ENCODE measurements around the gene ALAS1.
"Not testable (repeated sequence)": the region's sequence is repeated elsewhere in the genome, so short reads cannot be mapped to it uniquely, and the experiment has no call there.

ALAS1 gene

GRCh38 chr3:52177701-52178042 is 20.3 kb upstream of the ALAS1 start:
- no peak for DNase-seq

GRCh38 chr3:52178126-52178525 is 19.8 kb upstream of the ALAS1 start:
- DNase-seq = not testable (repeated sequence)

- no peak for DNase-seq
Measured at GRCh38 chr3:52178537-52178936, 19.4 kb upstream of the ALAS1 start.

GRCh38 chr3:52181543-52181942 is 16.4 kb upstream of the ALAS1 start:
- no peak for DNase-seq

- DNase-seq = no peak
Measured at GRCh38 chr3:52182196-52182595, 15.8 kb upstream of the ALAS1 start.

GRCh38 chr3:52182691-52183090 is 15.3 kb upstream of the ALAS1 start:
- no peak for DNase-seq

- no peak for DNase-seq
Measured at GRCh38 chr3:52183786-52184445, 14.0 kb upstream of the ALAS1 start.

GRCh38 chr3:52184690-52185089 is 13.3 kb upstream of the ALAS1 start:
- DNase-seq = no peak

- DNase-seq = no peak
Measured at GRCh38 chr3:52185311-52185710, 12.6 kb upstream of the ALAS1 start.

- DNase-seq = no peak
Measured at GRCh38 chr3:52185837-52186236, 12.1 kb upstream of the ALAS1 start.

- DNase-seq = no peak
Measured at GRCh38 chr3:52186729-52187128, 11.2 kb upstream of the ALAS1 start.

GRCh38 chr3:52188556-52188955 is 9.4 kb upstream of the ALAS1 start:
- DNase-seq = no peak

GRCh38 chr3:52190294-52191074 is 7.5 kb upstream of the ALAS1 start:
- no peak for DNase-seq

- DNase-seq = no peak
Measured at GRCh38 chr3:52191663-52192062, 6.3 kb upstream of the ALAS1 start.

- DNase-seq = no peak
Measured at GRCh38 chr3:52193065-52193464, 4.9 kb upstream of the ALAS1 start.

GRCh38 chr3:52194485-52195290 is 3.3 kb upstream of the ALAS1 start:
- no peak for DNase-seq

GRCh38 chr3:52195291-52195597 is 2.7 kb upstream of the ALAS1 start:
- DNase-seq = no peak

- DNase-seq = no peak
Measured at GRCh38 chr3:52195823-52196331, 2.1 kb upstream of the ALAS1 start.

- DNase-seq = no peak
Measured at GRCh38 chr3:52196977-52197376, 983 bp upstream of the ALAS1 start.

- no peak for DNase-seq
Measured at GRCh38 chr3:52197499-52197841, 490 bp upstream of the ALAS1 start.

GRCh38 chr3:52198643-52199608 is 966 bp downstream of the ALAS1 start:
- DNase-seq = no peak

GRCh38 chr3:52200981-52201679 is 3.2 kb downstream of the ALAS1 start:
- no peak for DNase-seq

Data from kidney glomerular epithelial cell (primary cell).